Mesothelial cell of epicardium (in vitro differentiated cells): ENCODE measurements around the gene CFP. TPM values are rescaled to one million over a fixed set of nuclear protein-coding genes. Genes with fewer than 3 reads are reported as not detected.

Source experiments
- DNase-seq, 2 experiments: peaks; one replicate each; pipeline ENCODE4 v3.0.0; 2021; ENCODE audit warnings: low spot score in 2 of 2; ENCODE audit not compliant: unreplicated experiment in 2 of 2
- H3K27ac Mint-ChIP-seq: 2 replicates; pipeline ENCODE4 v1.8.0; 2021; ENCODE audit warnings: mixed read lengths
- H3K27me3 Mint-ChIP-seq: 2 replicates; pipeline ENCODE4 v1.8.0; 2021; ENCODE audit warnings: low read depth, mixed read lengths
- H3K36me3 Mint-ChIP-seq: 2 replicates; pipeline ENCODE4 v1.8.0; 2021; ENCODE audit warnings: mixed read lengths
- H3K4me1 Mint-ChIP-seq: 2 replicates; pipeline ENCODE4 v1.8.0; 2021; ENCODE audit warnings: mixed read lengths
- H3K4me3 Mint-ChIP-seq: 2 replicates; pipeline ENCODE4 v1.8.0; 2021; ENCODE audit warnings: mild to moderate bottlenecking, moderate library complexity, mixed read lengths
- H3K9me3 Mint-ChIP-seq: 2 replicates; pipeline ENCODE4 v1.8.0; 2021; ENCODE audit warnings: mixed read lengths
- total RNA-seq: library from RNA; stranded (reverse); gene quantifications from 3 replicates; pipeline ENCODE4 v1.2.1, GENCODE V29; 2021
- TF ChIP-seq, protein P1 (sequence below): fragments of 200-600 bp; sonication (generic); IDR thresholded peaks from one replicate; pipeline ENCODE4 v1.5.0; 2021; ENCODE audit warnings: antibody characterized with exemption; ENCODE audit not compliant: unreplicated experiment

CFP gene
- total RNA-seq, 1 donor from 2014 or later: 1.2 TPM

DNA sequence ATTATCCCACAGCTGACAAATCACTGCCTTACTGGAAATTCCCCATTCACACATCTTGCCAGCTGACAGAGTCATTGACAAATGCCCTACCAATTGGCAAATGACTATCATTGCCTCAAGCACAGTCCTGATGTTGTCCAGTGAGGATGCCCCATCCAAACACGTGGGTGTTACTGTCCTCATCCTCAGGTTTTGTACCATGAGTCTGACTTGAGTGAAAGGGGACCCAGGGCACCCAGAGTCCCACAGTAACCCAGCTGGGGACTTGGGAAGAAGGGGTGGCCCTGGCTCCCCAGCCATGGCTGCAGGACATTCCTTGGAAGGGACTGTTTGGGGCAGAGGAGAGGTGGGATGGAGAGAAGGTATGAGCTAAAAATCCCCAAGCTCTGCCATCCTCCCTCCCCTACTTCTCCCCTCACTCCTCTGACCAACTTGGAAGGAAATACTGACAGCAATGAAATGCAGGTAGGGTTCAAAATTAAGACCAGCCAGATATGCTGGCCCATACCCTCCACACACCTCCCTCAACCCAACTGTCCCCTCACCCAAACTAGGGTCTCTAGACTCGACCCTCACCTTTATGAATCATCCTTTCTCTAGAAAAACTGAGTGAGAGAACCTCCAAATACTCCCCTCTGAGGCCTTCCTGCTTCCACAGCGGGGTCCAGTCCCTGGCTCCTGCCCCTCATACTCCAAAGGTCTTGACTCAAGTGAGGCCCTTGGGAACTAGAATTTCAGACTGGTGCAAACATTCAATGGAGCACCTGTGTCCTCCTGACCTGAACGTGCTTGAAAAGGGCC is 42.4 kb downstream of the CFP start:
- H3K36me3 Mint-ChIP-seq: peaks cover 2% of the 10 kb centered on the region
- H3K4me3 Mint-ChIP-seq: no peak overlapping the region
- peaks cover 7% of the 10 kb centered on the region for H3K4me1 Mint-ChIP-seq
- peak in 1 of 2 experiments; percentile 5 for DNase-seq
- no peak overlapping the region for H3K27ac Mint-ChIP-seq
- peaks cover 6% of the 10 kb centered on the region for H3K9me3 Mint-ChIP-seq
- H3K27me3 Mint-ChIP-seq: peaks cover 5% of the 10 kb centered on the region
- TF ChIP-seq, protein P1, sequence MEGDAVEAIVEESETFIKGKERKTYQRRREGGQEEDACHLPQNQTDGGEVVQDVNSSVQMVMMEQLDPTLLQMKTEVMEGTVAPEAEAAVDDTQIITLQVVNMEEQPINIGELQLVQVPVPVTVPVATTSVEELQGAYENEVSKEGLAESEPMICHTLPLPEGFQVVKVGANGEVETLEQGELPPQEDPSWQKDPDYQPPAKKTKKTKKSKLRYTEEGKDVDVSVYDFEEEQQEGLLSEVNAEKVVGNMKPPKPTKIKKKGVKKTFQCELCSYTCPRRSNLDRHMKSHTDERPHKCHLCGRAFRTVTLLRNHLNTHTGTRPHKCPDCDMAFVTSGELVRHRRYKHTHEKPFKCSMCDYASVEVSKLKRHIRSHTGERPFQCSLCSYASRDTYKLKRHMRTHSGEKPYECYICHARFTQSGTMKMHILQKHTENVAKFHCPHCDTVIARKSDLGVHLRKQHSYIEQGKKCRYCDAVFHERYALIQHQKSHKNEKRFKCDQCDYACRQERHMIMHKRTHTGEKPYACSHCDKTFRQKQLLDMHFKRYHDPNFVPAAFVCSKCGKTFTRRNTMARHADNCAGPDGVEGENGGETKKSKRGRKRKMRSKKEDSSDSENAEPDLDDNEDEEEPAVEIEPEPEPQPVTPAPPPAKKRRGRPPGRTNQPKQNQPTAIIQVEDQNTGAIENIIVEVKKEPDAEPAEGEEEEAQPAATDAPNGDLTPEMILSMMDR: no peak

DNA sequence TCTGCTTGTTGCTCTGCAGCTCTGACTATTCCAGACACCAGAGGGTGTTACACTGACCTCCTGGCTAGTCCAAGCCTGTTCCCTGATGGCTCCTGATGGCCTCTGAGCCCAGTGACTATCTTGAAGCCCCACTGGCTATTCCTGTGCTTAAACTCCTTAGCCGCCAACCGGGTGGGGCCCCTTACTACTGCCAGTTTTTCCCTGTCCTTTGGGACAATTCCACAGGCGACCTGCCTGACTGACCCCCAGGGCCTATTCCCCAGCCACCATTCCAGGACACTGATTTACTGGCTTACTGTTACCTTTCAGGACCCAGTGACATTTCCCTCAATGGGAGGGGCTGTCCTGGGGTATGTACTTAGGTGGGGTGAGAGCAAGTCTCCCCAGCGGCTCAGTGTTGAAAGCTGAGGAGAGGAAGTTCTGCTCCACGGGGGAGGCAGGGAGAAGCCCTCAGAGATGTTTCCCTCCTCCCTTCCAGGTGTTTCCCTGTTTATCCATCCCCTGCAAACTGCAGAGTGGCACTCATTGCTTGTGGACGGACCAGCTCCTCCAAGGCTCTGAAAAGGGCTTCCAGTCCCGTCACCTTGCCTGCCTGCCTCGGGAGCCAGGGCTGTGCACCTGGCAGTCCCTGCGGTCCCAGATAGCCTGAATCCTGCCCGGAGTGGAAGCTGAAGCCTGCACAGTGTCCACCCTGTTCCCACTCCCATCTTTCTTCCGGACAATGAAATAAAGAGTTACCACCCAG is 43.5 kb downstream of the CFP start:
- H3K4me3 Mint-ChIP-seq: no peak overlapping the region

DNA sequence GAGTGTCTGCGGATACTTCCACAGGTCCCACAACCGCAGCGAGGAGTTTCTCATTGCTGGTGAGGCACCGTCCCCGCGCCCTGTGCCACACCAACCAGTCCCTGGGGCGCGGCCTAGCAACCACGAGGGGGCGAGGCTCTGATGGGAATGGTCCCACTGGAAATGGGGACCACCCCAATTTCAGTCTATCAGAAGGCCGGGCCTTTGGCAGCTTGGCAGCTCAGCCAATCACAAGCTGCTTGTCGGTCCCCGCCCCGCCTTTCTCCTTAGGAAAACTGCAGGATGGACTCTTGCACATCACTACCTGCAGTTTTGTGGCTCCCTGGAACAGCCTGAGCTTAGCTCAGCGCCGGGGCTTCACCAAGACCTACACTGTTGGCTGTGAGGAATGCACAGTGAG is 44.5 kb downstream of the CFP start:
- Mint-ChIP-seq H3K36me3 (peaks cover 2% of the 10 kb centered on the region), H3K4me1 (peaks cover 11% of the 10 kb centered on the region), H3K9me3 (peaks cover 5% of the 10 kb centered on the region), H3K27me3 (peaks cover 5% of the 10 kb centered on the region), H3K4me3 (no peak overlapping the region), H3K27ac (no peak overlapping the region)
- peak in 1 of 2 experiments; percentile 36 for DNase-seq
- TF ChIP-seq, protein P1: no peak

More for the DNA sequence above, 43.5 kb downstream of the CFP start:
- TF ChIP-seq, protein P1: no peak
- H3K27me3 Mint-ChIP-seq: peaks cover 5% of the 10 kb centered on the region
- DNase-seq: peak in 1 of 2 experiments; percentile 19
- H3K9me3 Mint-ChIP-seq: peaks cover 6% of the 10 kb centered on the region
- H3K36me3 Mint-ChIP-seq: peaks cover 2% of the 10 kb centered on the region
- peaks cover 11% of the 10 kb centered on the region for H3K4me1 Mint-ChIP-seq
- no peak overlapping the region for H3K27ac Mint-ChIP-seq

DNA sequence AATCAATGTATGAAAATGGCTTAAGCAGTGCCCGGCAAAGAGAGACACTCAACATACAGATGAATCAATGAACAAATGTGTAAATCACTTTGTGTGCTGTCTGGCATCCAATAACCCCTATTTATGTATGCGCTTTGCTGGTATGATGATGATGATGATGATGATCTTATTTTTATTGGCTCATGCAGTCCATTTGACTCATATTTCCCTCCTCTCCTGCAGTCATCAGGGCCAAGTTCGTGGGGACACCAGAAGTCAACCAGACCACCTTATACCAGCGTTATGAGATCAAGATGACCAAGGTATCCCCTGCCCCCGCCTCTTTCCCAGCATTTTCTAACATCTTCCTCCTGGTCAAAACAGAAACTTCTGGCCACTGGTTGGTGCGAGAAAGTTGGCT is 45.0 kb downstream of the CFP start:
- TF ChIP-seq, protein P1: no peak
- H3K27ac Mint-ChIP-seq: no peak overlapping the region
- peaks cover 2% of the 10 kb centered on the region for H3K36me3 Mint-ChIP-seq
- H3K27me3 Mint-ChIP-seq: no peaks in the 10 kb centered on the region
- H3K9me3 Mint-ChIP-seq: peaks cover 3% of the 10 kb centered on the region
- DNase-seq: peak in 1 of 2 experiments; percentile 5
- H3K4me3 Mint-ChIP-seq: no peak overlapping the region
- H3K4me1 Mint-ChIP-seq: peaks cover 11% of the 10 kb centered on the region

DNA sequence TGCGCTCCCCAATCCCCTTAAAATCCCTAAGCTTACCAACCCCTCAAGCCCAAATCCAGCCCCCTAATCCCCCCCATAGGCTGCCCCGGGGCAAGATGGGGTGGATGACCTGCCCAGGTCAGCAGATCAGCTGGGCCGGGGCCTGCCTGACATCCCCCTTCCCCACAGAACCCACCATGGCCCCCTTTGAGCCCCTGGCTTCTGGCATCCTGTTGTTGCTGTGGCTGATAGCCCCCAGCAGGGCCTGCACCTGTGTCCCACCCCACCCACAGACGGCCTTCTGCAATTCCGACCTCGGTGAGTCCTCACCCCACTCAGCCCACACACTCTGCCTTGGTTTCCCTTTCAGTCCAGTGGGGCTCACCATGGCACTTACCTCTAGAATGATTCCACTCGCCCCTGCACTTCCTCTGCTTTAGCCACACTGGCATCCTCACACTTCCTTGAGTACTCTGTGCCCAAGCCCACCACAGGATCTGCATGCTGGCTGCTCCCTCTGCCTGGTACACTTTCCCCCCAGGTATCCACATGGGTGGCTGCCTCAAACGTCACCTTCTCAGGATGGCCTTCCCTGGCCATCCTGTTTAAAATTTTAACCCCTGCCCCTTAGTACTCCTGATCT is 46.4 kb downstream of the CFP start:
- peaks cover 3% of the 10 kb centered on the region for H3K9me3 Mint-ChIP-seq
- no peaks in the 10 kb centered on the region for H3K27me3 Mint-ChIP-seq
- peak overlapping the region; percentile 53 for H3K4me3 Mint-ChIP-seq
- DNase-seq: no peak
- TF ChIP-seq, protein P1: no peak
- peaks cover 16% of the 10 kb centered on the region for H3K4me1 Mint-ChIP-seq
- peaks cover 2% of the 10 kb centered on the region for H3K36me3 Mint-ChIP-seq
- no peak overlapping the region for H3K27ac Mint-ChIP-seq
